GM12878 (cell line): ENCODE results near the gene CNTNAP5.

Experiments used
- EP300 ChIP-seq, 2 experiments: fragments of 150-350 bp in 1 of 2; IDR thresholded peaks; 2 replicates each; pipeline ENCODE4 v1.6.1; 2011 to 2012; ENCODE audit warnings: low read depth in 2 of 2, low read length in 2 of 2, borderline replicate concordance in 1 of 2, improper control_type of control experiment in 1 of 2, inconsistent platforms in 1 of 2; ENCODE audit not compliant: control insufficient read depth in 1 of 2
- EZH2 ChIP-seq: IDR thresholded peaks from 2 replicates; pipeline ENCODE4 v1.6.1; 2012; ENCODE audit warnings: low read depth, mild to moderate bottlenecking, control low read depth, inconsistent platforms, low read length, borderline replicate concordance; ENCODE audit not compliant: control insufficient read depth
- FOXK2 ChIP-seq: fragments of 450-650 bp; IDR thresholded peaks from 2 replicates; pipeline ENCODE4 v1.6.1; 2017; ENCODE audit warnings: mild to moderate bottlenecking, moderate library complexity
- JUND ChIP-seq: IDR thresholded peaks from 2 replicates; pipeline ENCODE4 v1.6.1; 2012; ENCODE audit warnings: low read depth, mild to moderate bottlenecking, low read length, improper control_type of control experiment, moderate library complexity
- POLR2A ChIP-seq: IDR thresholded peaks from 2 replicates; pipeline ENCODE4 v1.6.1; 2011; ENCODE audit warnings: low read depth, mild to moderate bottlenecking, low read length
- SMC3 ChIP-seq: IDR thresholded peaks from 2 replicates; pipeline ENCODE4 v1.6.1; 2011; ENCODE audit warnings: low read length, improper control_type of control experiment, borderline replicate concordance
- ZNF274 ChIP-seq: IDR thresholded peaks from one replicate; pipeline ENCODE4 v1.8.0; 2011; ENCODE audit not compliant: insufficient read length, insufficient read depth
- TF ChIP-seq, protein P1 (sequence below): IDR thresholded peaks from 2 replicates; pipeline ENCODE4 v1.6.1; 2012; ENCODE audit warnings: low read depth, low read length, improper control_type of control experiment
- TF ChIP-seq, protein P2 (sequence below), 3 experiments: IDR thresholded peaks in 2 of 3; conservative IDR thresholded peaks in 1 of 3; 2 replicates each; pipeline ENCODE4 v1.5.1; 2011; ENCODE audit warnings: low read depth in 3 of 3, low read length in 3 of 3, mild to moderate bottlenecking in 3 of 3, control low read depth in 2 of 3, moderate library complexity in 2 of 3, inconsistent platforms in 1 of 3, mixed read lengths in 1 of 3; ENCODE audit not compliant: control insufficient read depth in 2 of 3, insufficient read depth in 1 of 3; ENCODE audit errors: extremely low read depth in 1 of 3
- TF ChIP-seq, protein P3 (sequence below): IDR thresholded peaks from 2 replicates; pipeline ENCODE4 v1.6.1; 2011; ENCODE audit warnings: low read depth, mild to moderate bottlenecking, low read length, moderate library complexity, borderline replicate concordance; ENCODE audit errors: extremely low read depth
- TF ChIP-seq, protein P4 (sequence below): IDR thresholded peaks from 2 replicates; pipeline ENCODE4 v1.6.1; 2011; ENCODE audit warnings: mild to moderate bottlenecking, low read depth, low read length, moderate library complexity; ENCODE audit not compliant: insufficient replicate concordance

DNA sequence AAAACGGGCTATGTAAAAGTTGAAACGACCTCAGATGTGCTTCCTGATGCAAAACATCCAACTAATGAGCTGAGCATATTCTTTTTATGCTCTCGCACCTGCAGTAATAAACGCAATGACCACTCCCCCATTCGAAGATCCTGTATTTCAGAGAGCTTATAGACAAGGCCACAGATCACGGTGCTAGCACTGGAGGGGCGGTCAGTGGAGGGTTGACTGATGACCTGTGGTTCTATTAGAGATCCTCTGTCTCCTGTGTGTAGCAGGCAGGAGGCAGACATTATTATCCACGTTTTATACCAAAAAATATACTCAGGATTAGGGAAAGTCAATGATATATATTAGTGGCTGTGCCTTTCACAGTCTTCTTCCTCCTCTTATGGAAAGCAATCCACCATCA is 457.0 kb downstream of the CNTNAP5 start:
- TF ChIP-seq FOXK2 = no peak
- TF ChIP-seq, protein P1, sequence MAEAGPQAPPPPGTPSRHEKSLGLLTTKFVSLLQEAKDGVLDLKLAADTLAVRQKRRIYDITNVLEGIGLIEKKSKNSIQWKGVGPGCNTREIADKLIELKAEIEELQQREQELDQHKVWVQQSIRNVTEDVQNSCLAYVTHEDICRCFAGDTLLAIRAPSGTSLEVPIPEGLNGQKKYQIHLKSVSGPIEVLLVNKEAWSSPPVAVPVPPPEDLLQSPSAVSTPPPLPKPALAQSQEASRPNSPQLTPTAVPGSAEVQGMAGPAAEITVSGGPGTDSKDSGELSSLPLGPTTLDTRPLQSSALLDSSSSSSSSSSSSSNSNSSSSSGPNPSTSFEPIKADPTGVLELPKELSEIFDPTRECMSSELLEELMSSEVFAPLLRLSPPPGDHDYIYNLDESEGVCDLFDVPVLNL = no peak
- no peak for TF ChIP-seq EZH2
- TF ChIP-seq POLR2A = no peak
- no peak for TF ChIP-seq ZNF274
- TF ChIP-seq, protein P2, sequence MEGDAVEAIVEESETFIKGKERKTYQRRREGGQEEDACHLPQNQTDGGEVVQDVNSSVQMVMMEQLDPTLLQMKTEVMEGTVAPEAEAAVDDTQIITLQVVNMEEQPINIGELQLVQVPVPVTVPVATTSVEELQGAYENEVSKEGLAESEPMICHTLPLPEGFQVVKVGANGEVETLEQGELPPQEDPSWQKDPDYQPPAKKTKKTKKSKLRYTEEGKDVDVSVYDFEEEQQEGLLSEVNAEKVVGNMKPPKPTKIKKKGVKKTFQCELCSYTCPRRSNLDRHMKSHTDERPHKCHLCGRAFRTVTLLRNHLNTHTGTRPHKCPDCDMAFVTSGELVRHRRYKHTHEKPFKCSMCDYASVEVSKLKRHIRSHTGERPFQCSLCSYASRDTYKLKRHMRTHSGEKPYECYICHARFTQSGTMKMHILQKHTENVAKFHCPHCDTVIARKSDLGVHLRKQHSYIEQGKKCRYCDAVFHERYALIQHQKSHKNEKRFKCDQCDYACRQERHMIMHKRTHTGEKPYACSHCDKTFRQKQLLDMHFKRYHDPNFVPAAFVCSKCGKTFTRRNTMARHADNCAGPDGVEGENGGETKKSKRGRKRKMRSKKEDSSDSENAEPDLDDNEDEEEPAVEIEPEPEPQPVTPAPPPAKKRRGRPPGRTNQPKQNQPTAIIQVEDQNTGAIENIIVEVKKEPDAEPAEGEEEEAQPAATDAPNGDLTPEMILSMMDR (IDR thresholded peaks at IDR 0.05 in 2 of 3, conservative IDR thresholded peaks at IDR 0.05 in 1 of 3; ENCODE audit: control insufficient read depth in 2 of 3, extremely low read depth in 1 of 3, insufficient read depth in 1 of 3, low read depth in 3 of 3, low read length in 3 of 3) = no peak
- TF ChIP-seq SMC3 = no peak
- TF ChIP-seq JUND = no peak
- TF ChIP-seq, protein P3, sequence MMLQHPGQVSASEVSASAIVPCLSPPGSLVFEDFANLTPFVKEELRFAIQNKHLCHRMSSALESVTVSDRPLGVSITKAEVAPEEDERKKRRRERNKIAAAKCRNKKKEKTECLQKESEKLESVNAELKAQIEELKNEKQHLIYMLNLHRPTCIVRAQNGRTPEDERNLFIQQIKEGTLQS = no peak
- no peak for TF ChIP-seq EP300 (IDR thresholded peaks at IDR 0.05; ENCODE audit: borderline replicate concordance in 1 of 2, control insufficient read depth in 1 of 2, low read depth in 2 of 2, low read length in 2 of 2)
- TF ChIP-seq, protein P4, sequence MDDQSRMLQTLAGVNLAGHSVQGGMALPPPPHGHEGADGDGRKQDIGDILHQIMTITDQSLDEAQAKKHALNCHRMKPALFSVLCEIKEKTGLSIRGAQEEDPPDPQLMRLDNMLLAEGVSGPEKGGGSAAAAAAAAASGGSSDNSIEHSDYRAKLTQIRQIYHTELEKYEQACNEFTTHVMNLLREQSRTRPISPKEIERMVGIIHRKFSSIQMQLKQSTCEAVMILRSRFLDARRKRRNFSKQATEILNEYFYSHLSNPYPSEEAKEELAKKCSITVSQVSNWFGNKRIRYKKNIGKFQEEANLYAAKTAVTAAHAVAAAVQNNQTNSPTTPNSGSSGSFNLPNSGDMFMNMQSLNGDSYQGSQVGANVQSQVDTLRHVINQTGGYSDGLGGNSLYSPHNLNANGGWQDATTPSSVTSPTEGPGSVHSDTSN = no peak
